PFSK-1 (cell line): ENCODE results near the gene SATB2.

Experiments used
- FOXP2 ChIP-seq: optimal IDR thresholded peaks from 2 replicates; pipeline ENCODE3; 2011; ENCODE audit warnings: borderline replicate concordance, control low read depth, inconsistent platforms; ENCODE audit not compliant: insufficient read depth; ENCODE audit errors: extremely low read length, extremely low read depth
- POLR2AphosphoS5 ChIP-seq: IDR thresholded peaks from 2 replicates; pipeline ENCODE4 v1.6.1; 2012; ENCODE audit warnings: low read depth, mild to moderate bottlenecking, control low read depth, low read length, moderate library complexity
- SIN3A ChIP-seq: IDR thresholded peaks from 2 replicates; pipeline ENCODE4 v1.6.1; 2012; ENCODE audit warnings: mild to moderate bottlenecking, low read length, moderate library complexity, borderline replicate concordance; ENCODE audit not compliant: insufficient read depth
- TAF1 ChIP-seq: IDR thresholded peaks from 2 replicates; pipeline ENCODE4 v1.6.1; 2012; ENCODE audit warnings: low read length, control low read depth, borderline replicate concordance; ENCODE audit not compliant: insufficient read depth
- TF ChIP-seq, protein P1 (sequence below), 2 experiments: IDR thresholded peaks; 2 replicates each; pipeline versions ENCODE4 v1.6.1 to v1.8.0; 2011 to 2012; ENCODE audit warnings: low read depth in 2 of 2, low read length in 2 of 2, control low read depth in 1 of 2, inconsistent platforms in 1 of 2, mild to moderate bottlenecking in 1 of 2, moderate library complexity in 1 of 2; ENCODE audit not compliant: insufficient read depth in 1 of 2

Gene SATB2

DNA sequence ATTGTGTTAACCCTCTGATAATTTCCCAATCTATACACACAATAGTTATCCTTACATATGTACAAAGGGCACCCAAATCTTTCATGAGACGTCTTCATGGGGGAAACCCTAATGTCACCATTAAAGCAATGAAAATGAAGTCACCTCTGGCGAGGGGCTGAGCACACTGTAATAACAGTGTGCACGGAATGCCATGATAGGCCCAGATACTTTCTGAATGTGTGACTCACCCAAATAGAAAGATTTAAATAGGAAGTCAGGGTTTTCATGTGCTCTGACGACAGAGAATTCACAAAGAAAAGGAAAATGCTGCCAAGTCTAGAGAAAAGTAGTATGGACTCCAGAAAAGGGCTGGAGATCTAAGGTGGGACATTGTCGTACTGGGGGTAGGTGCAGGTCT, 128.3 kb downstream of the SATB2 start:
- no peak for TF ChIP-seq TAF1
- TF ChIP-seq, protein P1, sequence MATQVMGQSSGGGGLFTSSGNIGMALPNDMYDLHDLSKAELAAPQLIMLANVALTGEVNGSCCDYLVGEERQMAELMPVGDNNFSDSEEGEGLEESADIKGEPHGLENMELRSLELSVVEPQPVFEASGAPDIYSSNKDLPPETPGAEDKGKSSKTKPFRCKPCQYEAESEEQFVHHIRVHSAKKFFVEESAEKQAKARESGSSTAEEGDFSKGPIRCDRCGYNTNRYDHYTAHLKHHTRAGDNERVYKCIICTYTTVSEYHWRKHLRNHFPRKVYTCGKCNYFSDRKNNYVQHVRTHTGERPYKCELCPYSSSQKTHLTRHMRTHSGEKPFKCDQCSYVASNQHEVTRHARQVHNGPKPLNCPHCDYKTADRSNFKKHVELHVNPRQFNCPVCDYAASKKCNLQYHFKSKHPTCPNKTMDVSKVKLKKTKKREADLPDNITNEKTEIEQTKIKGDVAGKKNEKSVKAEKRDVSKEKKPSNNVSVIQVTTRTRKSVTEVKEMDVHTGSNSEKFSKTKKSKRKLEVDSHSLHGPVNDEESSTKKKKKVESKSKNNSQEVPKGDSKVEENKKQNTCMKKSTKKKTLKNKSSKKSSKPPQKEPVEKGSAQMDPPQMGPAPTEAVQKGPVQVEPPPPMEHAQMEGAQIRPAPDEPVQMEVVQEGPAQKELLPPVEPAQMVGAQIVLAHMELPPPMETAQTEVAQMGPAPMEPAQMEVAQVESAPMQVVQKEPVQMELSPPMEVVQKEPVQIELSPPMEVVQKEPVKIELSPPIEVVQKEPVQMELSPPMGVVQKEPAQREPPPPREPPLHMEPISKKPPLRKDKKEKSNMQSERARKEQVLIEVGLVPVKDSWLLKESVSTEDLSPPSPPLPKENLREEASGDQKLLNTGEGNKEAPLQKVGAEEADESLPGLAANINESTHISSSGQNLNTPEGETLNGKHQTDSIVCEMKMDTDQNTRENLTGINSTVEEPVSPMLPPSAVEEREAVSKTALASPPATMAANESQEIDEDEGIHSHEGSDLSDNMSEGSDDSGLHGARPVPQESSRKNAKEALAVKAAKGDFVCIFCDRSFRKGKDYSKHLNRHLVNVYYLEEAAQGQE (IDR thresholded peaks at IDR 0.05; ENCODE audit: insufficient read depth in 1 of 2, low read depth in 2 of 2, low read length in 2 of 2) = no peak
- no peak for TF ChIP-seq SIN3A
- no peak for TF ChIP-seq POLR2AphosphoS5
- no peak for TF ChIP-seq FOXP2

DNA sequence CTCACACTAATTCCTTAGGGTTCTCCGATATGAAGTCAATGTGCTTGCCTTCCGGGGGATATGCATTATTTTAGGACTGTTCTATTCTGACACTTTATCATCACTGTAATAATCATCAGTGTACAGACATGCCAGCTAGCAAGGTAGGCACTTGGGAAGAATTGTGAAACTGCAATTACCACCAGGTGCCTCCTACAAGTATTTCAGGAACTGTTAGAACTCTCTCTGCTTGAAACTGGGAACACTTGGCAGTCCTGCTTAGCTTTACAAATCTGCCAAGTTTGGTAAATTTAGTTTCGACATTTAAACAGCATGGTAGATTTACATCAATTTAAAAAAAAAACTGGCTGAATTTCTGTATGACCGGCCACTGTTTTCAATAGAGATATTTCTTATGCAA, 128.7 kb downstream of the SATB2 start:
- TF ChIP-seq POLR2AphosphoS5 (no peak), SIN3A (no peak), TAF1 (no peak), FOXP2 (no peak)
- TF ChIP-seq, protein P1 (IDR thresholded peaks at IDR 0.05; ENCODE audit: insufficient read depth in 1 of 2, low read depth in 2 of 2, low read length in 2 of 2) = no peak

DNA sequence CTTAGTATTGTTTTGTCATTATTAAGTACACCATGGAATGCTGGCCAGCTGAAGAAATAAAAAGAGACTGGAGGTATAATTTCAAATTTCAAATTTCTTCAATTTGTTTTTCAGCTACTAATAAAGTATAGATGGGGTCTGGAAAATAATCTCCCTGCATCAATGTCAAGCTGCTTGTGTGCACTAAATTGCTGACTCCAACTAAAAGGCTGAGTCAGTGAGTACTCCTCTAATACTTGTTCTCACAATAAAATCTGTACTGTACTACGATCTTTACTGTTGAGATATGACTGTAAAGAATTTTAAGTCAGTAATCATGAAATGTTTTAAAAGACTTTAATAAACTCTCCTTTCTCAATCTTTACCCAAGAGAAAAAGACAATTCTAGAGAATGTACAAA, 131.9 kb downstream of the SATB2 start:
- TF ChIP-seq FOXP2 (no peak), POLR2AphosphoS5 (no peak), TAF1 (no peak), SIN3A (no peak)
- TF ChIP-seq, protein P1 (IDR thresholded peaks at IDR 0.05; ENCODE audit: insufficient read depth in 1 of 2, low read depth in 2 of 2, low read length in 2 of 2) = no peak

DNA sequence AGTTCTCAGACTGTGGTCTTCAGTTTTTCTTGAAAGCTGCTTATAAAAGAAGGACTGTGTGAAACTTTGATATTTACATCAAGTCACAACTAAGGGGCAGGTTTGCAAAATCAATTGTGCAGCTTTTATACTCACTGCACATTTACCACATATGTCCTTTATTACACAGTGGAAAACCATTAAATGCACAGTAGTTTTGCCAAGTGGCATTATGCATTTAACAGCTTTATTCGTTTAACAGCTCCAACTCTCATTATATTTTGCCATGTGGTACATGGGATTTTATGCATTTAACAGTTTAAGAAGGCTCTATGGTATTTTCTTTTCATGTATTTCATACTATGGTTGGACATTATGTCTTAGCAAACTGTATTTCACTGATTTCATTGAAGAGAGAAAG, 135.6 kb downstream of the SATB2 start:
- TF ChIP-seq FOXP2 = no peak
- TF ChIP-seq, protein P1 (IDR thresholded peaks at IDR 0.05; ENCODE audit: insufficient read depth in 1 of 2, low read depth in 2 of 2, low read length in 2 of 2) = no peak
- TF ChIP-seq POLR2AphosphoS5 = no peak
- no peak for TF ChIP-seq TAF1
- TF ChIP-seq SIN3A = no peak

DNA sequence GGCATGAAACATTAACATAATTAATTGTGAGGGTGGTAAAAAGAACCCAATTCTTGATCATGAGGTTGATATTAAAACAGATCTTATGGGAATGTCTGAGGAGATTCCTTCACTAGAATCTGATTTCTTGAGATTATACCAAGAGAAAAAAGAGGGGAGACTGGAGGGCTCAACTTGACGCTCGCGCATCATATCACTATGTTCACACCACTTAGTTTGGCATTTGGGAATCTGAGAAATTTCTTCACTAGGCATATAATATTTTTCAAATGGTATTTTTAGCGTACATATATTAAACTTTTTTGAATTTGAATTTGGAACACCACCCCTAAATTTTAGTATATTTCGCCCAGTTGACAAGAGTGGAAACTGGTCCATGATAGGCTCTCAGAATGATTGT, 140.1 kb downstream of the SATB2 start:
- no peak for TF ChIP-seq TAF1
- TF ChIP-seq FOXP2 = no peak
- TF ChIP-seq POLR2AphosphoS5 = no peak
- TF ChIP-seq SIN3A = no peak
- TF ChIP-seq, protein P1 (IDR thresholded peaks at IDR 0.05; ENCODE audit: insufficient read depth in 1 of 2, low read depth in 2 of 2, low read length in 2 of 2) = no peak
